HG02798 (cell line): ENCODE data around the gene RTL1.

Experiments used
- ATAC-seq: cut with Tn5 transposase; IDR thresholded peaks from one replicate; pipeline ENCODE4 v1.9.1; 2021; ENCODE audit warnings: mild to moderate bottlenecking; ENCODE audit not compliant: unreplicated experiment, poor library complexity

Gene RTL1

DNA sequence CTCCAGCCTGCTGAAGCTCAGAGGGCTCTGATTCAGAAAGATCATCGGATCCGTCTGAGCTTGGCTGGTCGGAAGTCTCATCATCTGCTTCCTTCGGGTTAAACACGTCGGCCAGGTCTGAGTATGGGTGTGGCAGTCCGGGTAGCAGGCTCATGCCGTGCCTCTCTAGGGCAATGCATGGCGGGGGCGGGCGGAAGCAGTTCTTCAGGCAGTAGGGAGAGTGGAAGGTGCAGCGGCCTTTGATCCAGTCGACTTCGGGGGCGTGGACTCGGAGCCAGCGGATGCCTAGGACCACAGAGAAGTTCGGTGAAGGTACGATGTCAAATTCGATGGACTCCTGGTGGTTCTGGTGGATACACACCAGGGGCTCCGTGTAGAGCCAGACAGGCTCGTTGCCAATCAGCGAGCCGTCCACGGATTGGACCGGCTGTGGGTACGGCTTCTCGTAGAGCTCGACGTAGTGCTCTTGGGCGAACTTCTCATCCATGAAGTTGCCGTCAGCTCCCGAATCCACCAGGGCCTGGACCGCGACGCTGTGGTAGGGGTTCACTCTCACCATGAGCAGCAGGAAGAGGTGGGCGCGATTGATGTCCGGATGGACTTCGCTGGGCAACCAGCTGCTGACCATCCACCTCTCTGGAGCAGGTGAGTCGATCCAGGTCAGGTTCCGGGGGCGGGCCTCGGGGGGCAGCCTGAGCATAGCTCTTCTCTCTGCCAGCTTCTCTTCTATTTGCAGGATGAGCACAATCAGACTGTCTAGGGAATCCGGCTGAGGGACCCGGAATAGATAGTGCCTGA lies 20.3 kb downstream of the RTL1 start:
- no peak for ATAC-seq

DNA sequence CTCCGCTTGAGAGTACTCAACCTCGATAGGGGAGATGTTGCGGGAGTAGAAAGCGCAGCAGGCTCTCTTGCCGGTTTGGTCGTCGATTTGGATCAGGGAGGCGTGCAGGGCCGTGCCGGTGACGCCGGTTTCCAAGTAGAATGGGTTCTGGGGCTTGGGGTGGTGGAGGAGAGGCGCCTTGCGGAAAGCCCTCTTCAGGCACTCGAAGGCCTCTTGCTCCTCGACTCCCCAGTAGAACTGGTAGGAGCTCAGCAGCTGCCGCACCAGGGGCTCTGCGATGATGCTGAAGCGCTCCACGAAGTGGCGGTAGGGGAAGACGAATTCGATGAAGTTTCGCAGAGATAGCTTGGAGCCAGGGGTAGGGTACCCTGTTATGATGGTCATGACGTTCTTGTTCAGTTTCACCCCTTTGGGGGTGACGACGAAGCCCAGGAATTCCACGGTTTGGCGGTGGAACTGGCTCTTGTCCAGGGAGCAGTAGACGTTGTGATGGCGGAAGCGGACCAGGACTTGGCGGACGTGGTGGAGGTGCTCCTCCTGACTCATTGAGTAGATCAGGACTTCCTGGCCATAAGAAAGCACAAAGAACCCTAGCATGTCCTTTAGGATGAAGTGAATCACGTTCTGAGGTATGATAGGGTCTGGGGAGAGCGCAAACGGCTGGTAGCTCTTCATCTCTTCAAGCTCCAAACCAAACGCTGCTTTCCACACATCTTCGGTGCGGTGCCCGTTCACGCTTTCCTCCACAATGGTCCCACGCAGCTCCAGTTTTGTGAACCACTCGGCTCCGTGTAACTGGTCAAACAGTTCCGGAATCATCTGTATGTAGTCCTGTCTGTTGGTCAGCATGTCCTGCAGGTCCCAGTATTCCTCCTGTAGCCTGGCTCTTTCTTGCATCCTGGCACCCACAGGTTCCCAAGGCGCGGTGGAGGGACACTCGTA lies 21.2 kb downstream of the RTL1 start:
- no peak for ATAC-seq

DNA sequence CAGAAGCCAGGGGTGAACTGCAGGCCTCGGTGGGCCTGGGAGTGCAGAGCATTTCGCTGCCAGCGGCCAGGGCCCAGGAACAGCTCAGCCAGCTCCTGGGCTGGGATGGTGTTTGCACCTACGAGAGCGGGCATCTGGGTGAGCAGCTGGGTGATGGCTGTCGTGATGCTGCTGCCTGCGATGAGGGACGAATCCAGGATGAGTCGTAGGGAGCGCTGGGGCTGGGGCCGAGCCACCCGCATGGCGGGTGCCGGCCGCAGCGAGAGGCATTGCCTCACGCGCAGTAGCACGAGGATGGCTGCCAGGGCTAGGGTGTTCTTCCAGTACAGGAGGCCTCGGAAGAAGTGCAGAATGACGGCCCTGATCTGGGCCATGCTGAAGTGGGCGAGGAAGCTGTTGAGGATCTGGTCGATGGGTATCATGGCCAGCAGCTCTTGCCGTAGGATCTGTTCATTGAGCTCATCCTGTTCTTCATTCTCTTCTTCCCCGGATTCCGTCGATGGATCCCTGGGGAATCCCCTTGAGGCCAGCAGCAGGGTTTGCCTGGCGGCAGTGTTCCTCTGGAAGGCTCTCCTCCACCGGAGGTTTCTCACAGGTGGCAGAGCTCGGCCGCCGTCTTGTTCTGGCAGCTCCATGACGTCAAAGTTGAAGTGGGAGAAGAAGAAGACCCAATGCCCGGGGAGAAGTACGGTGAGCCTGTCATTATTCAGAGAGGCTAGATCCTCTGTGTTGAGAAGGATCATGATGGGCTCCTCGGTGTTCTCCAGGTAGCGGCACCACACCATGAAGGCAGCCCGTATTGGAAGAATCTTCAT lies 22.1 kb downstream of the RTL1 start:
- ATAC-seq, result no peak

DNA sequence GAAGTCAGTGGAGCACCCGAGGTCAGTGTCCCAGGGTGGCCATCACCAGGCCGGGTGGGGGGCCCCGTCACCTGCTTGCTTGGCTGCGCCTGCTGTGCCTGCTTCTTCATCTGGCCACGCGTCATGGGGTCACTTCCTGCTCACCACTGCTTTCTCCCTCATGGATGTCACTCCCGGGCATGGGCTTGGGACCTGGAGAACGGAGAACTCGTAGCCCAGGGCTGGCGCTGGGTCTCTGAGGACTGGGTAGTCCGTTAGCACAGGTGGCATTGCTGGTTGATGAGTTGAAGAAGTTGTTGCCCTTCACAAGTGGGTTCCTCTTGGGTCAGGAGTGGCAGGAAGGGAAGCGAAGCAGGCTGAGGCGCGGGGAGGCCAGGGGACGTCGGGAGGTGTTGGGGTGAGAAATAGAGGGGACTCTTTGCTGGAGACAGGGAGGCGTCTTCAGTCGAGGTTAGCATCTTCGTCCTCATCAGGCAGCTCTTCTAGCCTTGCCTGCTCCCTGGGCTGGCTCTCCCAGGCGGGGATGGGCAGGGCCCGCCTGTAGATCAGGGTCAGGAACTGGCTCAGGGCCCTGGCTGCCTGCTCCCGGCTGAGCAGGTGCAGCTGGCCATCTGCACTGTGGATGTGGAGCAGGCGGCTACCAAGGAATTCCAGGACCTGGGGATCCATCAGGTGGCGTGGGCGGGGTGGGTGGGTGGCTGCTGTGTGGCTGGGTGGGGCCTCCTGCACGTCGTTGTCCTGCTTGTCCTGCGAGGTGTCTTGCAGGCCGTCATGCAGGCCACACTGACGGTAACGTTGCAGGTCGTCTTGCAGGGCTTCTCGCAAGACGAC lies 23.0 kb downstream of the RTL1 start:
- ATAC-seq, result no peak

DNA sequence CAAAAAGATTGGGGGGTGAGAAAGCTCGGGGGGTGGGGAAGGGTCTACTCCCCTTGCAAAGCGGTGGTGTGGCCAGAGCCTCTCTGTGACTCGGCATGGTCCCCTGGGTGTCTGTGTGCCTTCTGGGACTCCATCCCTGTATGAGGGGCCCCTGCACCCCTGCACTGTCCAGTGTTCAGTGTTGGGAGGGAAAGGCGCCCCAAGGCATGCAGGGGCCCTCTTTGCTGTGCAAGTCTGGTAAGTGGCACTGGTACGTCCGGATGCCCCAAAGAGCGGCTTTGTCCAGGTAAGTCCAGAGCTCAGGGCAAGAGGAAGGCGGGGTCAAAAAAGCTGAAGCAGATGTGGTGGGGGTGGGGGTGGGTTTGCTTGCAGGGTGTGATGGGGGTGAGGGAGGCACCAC lies 23.7 kb downstream of the RTL1 start:
- no peak for ATAC-seq

DNA sequence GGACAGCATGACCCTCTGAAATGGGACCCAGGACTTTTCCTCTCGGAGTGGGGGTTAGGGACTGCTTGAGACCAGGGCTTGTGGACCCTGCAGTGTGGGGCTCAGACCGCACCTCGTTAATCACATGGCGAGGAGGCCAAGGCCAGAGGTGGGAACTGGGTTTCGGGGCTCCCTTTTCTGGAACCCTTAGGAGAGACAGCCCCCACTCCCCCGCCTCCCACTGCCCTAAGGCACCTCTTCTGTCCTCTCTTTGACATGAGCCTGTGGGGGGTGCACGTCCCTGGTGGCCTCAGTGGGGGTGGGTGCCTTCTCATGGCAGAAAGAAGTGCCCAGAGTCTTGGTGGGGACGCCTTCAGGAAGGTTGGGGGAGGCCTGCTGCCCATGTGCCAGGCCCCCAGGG lies 24.3 kb downstream of the RTL1 start:
- ATAC-seq, result no peak

DNA sequence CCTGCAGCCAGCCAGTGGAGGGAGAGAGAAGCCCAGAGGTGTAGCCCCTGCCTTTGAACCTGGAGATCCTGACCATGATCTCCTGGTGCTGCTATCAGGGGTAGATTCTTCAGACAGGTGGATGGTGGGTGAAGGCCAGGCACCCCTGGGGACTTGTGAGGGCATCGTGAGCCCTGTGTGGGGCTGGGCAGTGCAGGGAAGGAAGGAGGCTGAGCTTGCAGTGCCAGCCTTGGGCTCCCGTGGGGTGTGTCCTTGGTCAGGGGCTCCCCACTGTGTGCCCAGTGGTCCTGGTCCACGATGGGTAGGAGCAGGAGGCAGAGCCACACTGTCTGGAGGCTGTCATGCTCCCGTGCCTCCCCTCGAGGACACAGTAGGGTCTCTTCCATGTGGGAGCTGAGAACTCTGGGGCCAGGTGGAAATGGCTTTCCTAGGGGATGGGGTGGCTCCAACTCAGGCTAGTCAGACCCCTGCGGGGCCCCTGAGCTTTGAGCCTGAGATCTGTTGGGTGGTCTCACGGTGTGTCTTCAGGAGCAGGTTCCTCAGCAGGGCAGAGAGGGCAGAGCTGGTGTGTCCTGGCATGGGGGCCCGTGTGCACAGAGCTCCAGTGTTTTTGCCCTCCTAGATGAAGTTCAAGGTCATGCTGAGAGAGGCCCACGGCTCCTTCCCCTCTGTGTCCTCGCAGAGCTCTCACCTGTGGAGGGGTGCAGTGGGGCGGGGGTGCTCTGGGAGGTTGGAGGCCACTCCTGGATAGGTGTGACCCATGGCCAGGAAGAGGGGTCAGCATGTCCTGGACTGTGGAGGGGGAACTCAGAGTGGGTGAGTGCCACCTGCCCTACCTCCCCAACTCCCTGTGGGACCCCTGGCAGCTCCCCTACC lies 25.0 kb downstream of the RTL1 start:
- no peak for ATAC-seq

DNA sequence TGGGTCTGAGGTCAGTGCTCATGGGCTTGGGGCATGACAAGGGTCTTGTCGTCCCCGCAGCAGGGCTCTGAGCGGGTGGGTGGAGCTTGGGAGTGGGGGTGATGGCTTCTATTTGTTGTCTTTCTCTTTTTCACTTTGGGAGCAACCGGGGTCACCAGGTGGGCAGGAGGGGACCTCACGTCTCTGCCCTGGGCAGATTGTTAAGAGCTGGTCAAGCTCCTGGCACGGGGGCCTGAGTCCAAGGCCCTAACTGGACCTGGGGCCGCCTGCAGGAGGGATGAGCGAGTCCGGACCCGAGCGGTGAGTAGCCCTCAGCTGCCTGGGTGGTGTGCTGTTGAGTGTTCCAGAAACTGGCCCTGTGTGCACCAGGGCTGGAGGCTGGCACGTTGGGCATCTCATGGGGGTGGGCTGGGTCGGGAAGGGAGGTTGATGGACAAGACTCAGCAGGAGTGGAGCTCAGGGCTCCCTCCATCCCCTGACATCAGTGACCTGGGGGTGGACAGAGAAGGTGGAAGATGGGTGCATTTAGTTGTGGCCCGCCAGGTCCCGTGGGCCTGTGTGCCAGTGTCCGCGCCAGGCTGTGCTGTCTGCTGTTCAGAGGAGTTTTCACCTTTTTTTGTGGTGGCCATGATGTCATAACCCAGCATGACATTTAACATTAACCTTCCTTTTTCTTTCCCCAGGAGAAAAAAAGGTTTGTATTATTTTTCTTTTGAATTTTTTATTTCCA lies 27.5 kb downstream of the RTL1 start:
- ATAC-seq, result no peak

DNA sequence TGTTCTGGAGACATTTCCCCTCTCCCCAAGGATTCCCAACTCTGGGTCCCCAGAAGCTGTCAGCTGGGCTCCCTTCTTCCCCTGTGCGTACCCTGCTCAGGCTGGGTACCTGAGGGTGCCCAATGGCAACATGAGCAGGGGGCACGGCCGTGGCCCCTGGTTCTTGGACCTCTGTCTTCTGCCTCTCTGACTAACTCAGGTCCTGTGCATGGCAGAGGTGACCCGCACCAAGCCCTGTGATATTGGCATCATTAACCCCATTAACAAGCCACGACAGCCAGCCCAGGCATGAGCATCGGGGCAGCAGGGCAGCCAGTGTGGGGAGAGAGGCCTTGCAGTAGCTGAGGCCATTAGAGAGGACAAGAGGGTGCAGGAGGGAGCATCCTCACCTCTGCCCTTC lies 28.4 kb downstream of the RTL1 start:
- no peak for ATAC-seq

DNA sequence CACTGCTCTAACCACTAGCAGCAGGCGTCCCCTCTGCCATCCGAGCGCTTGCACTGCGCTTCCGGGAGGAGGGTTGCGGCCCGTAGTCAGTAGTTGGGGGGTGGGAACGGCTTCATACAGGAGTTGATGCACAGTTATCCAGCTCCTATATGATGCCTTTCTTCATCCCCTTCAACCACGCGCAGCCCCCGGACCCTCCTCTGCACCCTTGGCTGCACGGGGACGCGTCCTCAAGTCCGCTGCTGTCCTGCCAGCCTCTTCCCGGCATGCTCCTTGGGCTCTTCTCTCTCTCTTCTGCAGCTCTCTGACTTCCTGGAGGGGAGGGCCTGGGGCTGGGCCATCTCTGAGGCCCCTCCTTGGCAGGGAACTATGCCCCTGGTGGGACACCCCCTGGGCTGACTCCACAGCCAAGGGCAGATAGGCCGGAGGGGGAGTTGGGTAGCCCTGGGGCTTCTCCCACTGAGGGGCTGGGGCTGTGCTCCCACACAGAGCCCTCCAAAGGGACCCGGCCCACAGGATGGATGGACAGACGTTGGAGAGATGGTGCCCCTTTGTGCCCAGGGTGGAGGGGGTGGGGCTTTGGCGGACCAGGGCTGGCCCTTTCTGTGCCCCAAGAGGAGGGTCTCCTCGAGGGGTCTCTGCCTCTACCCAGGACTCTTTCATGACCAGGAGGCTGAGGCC lies 29.0 kb downstream of the RTL1 start:
- ATAC-seq, result no peak

DNA sequence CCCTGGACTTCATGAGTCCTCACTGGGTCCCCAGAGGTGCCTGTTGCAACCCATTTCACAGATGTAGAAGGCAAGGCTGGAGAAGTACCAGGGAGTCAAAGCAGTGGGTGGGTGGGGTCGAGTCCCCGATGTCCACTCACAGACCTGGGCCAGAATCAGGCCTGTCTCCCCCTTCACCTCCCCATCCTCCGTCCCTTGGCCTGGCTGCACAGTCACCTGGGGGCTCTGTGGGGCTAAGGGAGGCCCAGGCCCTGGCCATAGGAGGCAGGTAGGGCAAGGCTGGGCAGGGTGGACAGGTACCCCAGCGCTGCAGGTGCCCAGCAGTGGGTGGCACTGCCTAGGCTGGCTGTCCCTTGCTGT lies 29.5 kb downstream of the RTL1 start:
- no peak for ATAC-seq

DNA sequence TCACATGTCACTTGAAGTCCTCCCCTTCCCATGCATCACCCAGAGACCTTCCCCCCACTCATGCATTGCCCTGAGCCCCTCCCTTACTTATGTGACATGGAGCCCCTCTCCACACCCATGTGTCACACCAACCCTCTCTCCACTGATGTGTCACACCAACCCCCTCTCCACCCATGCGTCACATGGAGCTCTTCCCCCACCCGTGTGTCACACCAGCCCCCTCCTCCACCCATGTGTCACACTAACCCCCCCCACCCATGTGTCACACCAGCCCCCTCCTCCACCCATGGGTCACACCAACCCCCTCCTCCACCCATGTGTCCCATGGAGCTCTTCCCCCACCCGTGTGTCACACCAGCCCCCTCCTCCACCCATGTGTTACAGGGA lies 30.4 kb downstream of the RTL1 start:
- ATAC-seq, result no peak

DNA sequence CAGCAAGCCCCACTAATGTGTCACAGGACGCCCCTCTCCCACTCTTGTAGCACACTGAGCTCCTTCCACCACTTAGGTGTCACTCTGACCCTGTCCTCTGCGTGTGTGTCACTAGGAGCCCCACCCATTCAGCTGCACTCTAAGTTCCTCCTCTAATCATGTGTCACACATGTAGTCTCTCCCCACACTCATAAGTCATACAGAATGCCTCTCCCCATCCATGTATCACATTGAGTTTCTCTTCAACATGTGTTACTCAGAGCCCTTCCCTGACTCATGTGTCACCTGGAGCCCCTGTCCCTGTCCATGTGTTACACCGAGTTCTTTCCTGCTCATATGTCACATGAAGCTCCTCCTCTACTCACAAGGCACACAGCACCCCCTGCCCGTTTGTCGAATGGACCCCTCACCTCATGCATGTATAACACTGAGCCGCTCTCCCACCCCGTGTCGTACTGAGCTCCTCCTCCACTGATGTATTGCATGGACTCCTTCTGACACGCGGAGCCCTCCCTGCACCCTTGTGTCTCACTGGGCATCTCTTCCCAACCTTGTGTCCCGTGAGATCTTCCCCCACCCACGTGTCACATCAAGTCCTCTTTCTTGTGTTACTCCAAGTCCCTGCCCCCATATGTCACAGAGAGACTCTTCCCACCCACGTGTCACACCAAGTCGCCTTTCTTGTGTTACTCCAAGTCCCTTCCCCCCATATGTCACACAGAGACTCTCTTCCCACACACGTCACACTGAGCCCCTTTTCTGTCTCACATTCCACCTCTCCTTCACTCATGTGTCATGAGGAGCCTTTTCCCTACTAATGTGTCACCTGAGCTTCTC lies 31.0 kb downstream of the RTL1 start:
- ATAC-seq, result no peak

DNA sequence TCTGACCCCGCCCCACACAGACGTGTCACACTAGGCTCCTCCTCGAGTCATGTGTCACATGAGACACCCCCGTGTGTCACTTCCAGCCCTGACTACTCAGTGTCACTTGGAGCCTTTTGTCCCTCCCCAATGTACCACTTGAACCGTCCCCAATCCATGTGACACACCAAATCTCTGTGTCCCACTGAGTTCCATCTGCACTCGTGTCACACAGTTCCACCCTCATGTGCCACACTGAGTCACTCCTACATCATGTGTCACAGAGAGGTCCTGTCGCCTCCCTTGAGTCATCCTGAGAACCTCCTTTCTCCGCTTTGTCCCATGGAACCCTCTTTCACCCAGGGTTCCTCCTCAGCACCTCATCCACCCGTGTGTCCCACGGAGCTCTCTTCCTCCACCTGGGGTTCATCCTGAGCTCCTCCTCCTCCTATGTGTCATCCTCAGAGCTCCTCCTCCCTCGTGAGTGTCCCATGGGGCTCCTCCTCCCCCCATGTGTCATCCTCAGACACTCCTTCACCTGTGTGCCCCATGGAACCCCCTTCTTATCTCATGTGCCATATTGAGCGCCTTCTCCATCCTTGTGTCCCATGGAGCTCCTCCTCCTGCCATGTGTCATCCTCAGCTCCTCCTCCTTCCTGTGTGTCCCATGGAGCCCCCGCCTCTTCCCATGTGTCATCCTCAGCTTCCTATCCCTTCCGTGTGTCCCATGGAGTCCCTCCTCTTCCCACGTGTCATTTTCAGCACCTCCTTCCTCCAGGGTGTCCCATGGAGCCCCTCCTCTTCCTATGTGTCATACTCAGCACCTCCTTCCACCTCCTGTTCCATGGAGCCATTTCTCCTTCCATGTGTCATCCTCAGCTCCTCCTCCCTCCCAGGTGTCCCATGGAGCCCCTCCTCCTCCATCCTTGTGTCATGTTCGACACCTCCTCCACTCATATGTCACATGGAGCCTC lies 32.0 kb downstream of the RTL1 start:
- ATAC-seq, result peak; percentile 42

DNA sequence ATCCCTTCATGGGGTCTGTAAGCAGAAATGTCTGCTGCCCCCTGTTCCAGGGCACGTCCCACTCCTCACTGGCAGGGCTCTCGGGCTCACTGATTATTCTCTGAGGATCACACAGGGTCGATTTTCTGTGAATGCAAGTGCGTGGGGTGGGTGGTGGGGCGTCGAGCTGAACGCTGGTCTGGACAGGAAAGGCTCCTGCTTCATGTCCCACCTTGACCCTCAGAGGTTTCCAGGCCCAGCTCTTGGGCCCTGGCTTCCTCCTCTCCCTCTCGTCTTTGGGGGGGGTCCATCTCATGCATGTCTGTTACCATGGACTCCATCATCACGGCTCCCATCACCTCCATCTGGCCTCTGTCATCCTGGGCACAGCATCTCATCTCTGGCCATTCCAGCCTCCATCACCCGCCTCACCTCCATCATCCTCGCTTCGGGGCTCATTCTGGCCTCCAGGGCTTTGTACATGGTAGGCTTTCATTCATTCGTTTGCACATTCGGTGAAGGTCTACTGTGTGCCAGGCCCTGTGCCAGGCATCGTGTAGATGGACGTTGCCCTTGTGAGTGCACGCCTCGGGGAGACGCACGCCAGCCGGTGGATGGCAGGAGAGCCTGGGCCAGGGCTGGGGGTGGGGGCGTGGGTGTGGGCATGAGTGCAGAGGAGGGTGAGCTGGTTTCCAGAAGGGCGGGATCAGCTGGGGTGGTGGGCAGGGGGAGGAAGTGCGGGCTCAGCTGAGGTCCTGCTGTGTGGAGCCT lies 34.7 kb downstream of the RTL1 start:
- no peak for ATAC-seq
